Measurements from ENCODE around the gene IL23A.
A peak's percentile ranks its signal among the peaks of the same experiment; 100 is the strongest.
"Not testable (repeated sequence)": the region's sequence is repeated elsewhere in the genome, so short reads cannot be mapped to it uniquely, and the experiment has no call there.

IL23A gene

DNA sequence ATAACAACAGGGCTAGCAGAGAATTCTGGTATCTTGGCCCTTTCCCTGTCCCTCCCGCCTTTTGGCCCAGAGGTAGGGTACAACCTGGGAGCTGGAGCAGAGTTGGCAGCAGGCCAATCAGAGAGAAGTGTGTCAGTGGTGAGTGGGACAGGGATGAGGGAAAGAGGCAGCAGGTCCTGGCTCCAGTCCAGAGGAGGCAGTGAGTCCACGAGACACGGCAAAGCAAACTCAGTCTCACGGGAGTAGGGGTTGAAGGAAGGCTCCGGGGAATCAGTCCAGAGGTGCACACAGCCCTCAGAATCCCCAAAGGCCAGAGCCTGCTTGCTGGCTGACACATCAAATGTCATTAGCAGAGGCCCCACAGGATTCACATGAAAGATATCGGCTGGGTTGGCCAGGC lies 12.2 kb upstream of the IL23A start:
- DNase-seq, result no peak

DNA sequence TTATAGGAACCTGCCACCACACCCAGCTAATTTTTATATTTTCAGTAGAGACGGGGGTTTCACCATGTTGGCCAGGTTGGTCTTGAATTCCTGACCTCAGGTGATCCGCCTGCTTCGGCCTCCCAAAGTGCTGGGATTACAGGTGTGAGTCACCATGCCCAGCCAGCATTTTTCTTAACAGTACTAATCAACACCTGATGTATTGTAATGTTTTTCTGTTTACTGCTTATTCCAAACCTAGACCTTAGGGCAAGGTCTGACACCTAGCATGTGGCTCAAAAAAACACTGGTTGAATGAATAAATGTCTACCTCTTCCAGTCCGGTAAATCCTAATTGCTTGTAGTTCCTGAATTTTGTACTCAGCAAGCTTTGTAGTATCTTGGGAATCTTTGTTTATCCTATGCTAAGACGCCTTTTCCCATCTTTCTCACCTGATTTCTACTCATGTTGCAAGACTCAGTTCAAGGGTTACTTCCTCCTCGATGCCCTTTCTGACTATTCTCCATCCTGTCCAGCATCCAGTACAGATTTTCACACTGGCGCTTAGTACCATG lies 7.7 kb upstream of the IL23A start:
- no peak for DNase-seq

DNA sequence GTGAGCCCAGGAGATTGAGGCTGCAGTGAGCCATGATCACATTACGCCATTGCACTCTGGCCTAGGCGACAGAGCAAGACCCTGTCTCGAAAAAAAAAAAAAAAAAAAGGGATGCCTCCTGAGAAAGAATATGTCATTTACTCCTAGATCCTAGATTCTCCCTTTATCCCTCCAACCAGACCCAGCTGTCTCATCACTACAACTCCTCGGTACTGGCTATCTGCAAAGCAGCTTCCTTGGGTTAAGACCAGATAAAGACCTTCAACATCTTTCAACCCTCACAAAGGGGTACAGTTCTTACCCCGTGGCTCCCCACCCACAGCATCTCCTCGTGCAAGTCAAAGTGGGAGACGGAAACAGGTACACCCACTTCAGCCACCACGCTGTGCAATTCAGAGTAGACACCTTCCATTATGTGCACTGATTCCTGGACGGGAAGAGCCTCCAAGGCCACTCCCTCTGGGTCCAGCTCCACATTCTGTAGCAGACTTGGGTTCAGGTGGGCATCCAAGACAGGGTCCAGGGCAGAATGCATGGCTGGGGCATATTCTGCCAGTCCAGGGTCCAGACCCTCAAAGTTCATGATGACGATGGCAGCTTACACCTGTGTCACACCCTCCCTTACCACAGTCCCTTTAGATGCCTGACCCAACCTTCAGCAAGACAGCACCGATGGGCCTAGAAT lies 6.0 kb upstream of the IL23A start:
- no peak for DNase-seq

- no peak for DNase-seq
Measured at GRCh38 chr12:56333197-56333678, 5.4 kb upstream of the IL23A start.

DNA sequence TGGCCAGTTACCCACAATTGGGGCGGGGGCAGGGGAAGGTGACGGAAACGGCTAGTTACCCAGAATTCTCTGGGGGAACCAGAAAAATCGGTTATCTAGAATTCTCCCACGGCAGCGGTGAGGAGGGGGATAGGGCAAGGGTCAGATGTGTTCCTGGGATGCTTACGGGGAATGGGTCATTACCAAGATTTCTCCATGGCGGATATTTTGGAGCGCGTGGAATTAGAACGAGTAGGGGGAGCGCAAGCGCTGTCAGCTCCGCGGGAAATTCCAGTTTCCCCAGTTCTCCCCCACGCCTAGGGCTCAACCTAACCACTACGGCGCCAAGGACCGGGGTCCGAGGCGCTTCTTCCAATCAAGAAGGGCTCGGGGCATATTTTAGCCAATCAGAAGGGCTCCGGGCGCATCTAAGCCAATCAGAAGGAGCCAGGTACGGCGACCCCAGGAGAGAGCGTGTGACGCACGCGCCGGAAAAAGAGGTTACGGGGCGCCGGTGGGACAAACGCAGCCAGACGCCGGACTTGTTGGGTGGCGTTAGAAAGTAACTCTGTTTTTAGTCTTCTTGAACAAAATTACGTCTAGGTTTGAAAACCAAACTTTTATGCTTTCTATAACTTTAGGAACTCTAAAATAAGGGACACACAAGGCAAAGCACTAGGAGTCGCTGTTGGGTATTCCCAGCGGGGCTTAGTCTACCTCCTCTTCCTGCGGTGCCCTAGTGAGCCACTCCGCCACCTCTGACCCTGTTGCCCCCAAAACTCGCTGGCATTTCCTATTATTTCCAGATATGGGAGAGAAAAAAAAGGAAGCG lies 4.8 kb upstream of the IL23A start, which contains the start of gene PAN2:
TSS of gene PAN2 (minus strand) at position 322 of the 811 bp plus-strand sequence. CDS start 906 bp downstream, outside the sequence.
- DNase-seq, result peak; percentile 92

DNA sequence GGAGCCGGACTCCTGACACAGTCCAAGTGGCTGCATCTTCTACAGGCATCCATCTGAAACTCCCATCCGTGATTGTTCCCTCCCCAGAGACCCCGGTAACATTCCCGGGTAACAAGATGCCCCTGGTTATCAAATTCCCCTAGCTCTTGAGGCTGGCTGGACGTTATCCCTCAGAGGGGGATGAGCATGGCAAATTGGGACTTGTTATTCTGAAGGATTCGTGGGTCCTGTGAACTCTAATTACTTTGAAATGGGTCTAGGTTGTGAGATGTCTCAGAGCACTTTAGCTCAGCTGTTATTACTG lies 4.2 kb upstream of the IL23A start:
- no peak for DNase-seq

DNA sequence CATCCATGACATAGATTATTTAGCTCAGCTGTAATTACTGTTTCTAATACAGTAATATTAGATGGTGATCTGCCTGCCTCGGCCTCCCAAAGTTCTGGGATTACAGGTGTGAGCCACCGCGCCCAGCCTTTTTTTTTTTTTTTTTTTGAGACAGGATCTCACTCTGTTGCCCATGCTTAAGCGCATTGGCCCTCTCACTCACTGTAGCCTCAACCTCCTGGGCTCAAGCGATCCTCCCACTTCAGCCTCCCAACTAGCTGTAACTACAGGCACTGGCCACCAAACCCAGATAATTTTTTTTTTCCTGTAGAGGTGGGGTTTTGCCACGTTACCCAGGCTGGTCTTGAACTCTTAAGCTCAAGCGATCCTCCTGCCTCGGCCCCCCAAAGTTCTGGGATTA lies 3.2 kb upstream of the IL23A start:
- DNase-seq, result not testable (repeated sequence)

- no peak for DNase-seq
Measured at GRCh38 chr12:56336361-56337167, 2.1 kb upstream of the IL23A start.

DNA sequence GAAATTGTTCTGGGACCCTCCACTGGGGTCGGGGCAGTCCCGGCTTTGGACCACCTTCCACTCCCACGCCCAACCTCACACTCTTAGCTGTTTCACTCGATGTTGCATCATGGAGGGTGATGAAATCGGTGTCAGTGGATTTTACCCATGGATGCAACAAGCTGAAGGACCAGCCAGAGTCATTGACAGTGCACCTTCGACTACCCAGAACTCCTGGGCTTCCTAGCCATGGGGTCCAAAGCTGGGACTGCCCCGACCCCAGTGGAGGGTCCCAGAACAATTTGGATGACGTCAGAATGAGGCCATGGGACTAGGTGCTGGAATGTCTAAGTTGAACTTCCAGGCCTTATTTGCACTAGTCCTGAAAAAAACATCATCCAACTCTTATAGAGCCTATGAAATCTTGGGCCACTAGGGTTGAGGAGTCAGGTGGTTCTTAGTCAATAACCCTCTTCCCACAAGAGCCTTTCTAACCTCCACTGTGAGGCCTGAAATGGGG lies 882 bp upstream of the IL23A start:
- DNase-seq, result no peak

DNA sequence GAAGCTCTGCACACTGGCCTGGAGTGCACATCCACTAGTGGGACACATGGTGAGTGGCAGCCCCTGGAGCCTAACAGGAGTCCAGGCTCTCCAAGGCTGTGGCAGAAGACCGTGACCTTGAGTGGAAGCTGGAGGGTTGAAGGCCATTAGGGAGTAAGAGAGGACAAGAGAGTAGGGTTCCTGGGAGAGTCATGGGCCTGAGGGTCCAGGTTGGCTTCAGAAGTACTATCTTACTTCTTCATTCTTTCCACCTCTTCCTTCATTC lies 406 bp downstream of the IL23A start:
- no peak for DNase-seq

GRCh38 chr12:56341616-56342015 lies 2.9 kb downstream of the IL23A start:
- DNase-seq, result no peak

DNA sequence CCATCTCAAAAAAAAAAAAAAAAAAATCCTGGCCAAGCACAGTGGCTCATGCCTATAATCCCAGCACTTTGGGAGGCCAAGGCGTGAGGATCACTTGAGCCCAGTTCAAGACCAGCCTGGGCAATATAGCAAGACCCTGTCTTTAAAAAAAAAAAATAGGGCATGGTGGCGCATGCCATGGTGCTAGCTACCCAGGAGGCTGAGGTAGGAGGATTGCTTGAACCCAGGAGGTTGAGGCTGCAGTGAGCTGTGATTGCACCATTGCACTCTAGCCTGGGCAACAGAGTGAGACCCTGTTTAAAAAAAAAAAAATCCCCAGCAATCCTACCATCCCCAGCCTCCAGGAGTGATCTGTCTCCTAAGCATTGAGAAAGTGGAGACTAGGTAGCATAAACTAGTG lies 3.6 kb downstream of the IL23A start:
- DNase-seq, result not testable (repeated sequence)

- DNase-seq, result no peak
Measured at GRCh38 chr12:56346675-56347074, 8.0 kb downstream of the IL23A start.

GRCh38 chr12:56347255-56347654 lies 8.6 kb downstream of the IL23A start:
- DNase-seq, result not testable (repeated sequence)

- DNase-seq, result no peak
Measured at GRCh38 chr12:56348776-56349175, 10.1 kb downstream of the IL23A start.

DNA sequence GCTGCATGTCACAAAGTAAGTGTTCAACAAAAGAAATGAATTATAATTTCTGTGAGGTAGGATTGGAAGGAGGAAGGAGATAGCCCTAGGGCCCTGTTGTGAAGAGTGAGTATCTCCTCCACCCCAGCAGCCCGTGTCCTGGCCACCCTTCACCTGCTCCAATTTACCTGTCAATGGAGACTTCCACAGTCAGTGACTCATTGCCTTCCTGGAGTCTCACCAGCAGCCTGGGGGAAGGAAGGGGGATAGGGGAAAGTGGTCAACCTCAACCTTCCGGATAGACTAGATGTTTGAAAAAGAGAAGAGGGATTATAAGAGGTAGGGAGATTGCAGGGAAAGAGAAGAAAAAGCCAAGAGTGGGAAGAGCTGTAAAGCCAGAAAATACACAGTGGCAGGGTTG lies 12.0 kb downstream of the IL23A start:
- DNase-seq, result no peak

DNA sequence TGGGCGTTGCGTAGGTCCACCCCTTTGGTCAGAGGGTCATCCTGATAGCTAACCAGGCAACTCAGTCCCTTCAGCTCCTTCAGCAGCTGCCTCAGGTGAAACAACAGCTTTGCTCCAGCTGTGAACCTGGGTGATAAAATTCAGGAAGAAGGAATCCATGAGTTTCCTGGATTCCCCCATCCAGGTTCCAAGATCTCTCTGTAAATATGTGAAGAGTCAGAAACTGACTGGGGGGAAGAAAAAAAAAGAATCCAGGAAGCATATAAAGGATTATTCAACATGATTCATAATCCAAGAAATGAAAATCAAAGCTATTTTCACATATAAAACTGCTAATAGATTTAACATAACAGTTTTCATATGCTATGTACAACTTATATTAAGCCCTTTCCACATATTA lies 12.6 kb downstream of the IL23A start:
- no peak for DNase-seq

DNA sequence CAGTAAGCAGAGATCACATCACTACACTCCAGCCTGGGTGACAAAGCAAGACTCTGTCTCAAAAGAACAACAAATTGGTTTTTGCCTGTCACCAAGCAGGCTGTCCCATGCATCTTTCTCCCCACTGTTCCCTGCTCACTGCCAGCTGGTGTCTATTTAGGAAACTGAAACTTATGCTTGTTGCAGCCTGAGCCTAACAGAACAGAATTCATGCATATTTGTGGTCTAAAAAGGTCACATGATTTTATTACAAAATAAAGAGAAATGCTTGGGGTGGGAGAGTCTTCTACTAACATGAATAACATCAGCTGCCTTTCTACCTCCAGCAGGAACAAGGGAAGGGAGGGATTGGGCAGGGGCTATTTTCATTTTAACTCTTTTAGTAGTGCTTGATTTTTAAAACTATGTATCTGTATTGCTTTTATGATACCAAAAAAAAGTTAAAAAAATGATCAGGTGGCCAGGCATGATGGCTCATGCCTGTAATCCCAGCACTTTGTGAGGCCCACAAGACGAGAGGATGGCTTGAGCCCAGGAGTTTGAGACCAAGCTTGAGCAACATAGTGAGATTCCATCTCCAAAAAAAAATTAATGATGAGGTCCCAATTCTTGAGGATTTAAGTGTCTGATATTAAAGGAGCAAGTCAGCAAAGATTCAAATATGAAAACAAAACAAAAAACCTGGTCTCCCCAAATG lies 20.3 kb downstream of the IL23A start:
- DNase-seq, result no peak

DNA sequence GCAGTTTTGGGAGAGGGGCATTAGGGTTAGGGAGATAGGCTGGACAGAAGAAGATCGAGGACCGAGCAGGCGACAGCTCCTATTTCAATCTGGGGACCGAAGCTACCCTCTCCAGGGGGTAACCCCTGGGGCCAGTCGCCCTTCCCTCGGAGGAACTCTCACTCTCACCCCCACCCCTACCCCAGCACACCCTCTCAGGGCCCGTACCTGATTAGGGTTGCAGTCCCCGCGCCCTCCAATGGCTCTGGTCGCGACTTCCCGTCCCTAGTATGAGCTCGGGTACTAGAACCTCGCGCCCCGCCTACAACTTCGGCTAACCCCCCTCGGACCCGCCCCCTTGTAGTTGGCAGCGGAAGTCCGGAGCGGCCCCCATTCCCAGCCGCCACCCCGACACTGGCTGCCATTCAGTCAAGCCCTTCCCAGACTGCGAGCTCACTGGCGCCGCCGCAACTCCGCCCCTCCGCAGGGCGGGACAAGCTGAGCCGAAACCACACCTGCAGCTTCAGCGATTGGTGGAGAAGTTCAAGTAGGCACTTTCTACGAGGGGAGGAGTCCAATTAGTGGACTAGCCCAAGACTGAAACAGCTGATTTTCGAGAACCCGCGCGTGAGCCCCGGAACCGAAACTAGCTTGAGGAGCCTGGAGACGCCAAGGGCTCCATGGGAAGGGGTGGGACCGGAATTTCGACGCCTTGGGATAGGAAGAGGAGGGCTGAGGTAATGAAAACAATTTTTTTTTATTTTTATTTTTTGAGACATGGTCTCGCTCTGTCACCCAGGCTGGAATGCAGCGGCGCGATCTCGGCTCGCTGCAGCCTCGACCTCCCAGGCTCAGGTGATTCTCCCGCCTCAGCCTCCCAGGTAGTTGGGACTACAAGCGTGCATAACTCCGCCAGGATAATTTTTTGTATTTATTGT lies 21.4 kb downstream of the IL23A start, which contains the start of gene STAT2:
TSS of gene STAT2 (minus strand) at position 257 of the 917 bp plus-strand sequence. CDS start 3,536 bp downstream, outside the sequence.
- DNase-seq, result peak; percentile 96

DNA sequence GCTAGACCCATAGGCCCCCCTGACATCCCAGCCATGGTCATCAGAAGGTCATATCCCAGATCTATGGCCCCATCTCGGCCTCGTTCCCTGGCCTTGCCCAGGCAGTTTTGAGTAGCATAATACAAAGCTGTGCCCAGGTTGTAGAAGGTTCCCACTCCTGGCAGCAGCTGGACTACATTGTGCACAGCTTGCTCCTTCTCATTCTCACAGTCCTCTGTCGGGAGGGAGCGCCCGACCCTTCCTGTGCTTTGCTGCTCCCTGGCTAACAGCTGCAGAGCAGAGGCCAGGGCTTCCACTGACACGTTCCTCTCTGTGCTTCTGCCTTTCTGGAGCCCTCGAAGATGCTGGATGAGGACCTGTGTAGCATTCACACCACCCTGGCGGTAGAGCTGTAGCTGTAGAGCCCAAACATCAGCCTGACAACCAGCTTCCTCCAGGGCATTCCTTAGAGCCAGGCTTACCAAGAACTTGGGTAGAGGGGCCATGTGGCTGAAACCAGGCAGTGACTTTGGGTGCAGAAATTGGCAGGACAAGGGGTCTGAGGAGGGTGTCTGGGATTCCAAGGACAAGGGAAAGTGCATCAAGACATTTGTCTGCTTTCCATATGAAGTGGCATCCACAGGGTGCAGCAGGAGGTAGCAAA lies 22.9 kb downstream of the IL23A start:
- no peak for DNase-seq
